ENCODE data around the gene CRYBA4. TPM values are rescaled to one million over a fixed set of nuclear protein-coding genes. Genes with fewer than 3 reads are reported as not detected.
A peak's percentile ranks its signal among the peaks of the same experiment; 100 is the strongest.

The CRYBA4 gene
- total and polyA plus RNA-seq, 10 donors: 0.20 to 0.24 (median 0.22) TPM; not detected in 7

GRCh38 chr22:26586556-26587325 is 35.0 kb upstream of the CRYBA4 start:
- peaks cover 0 to 31% (median 9%) of the 10 kb centered on the region in 6 donors for H3K36me3 ChIP-seq
- H3K9me3 ChIP-seq: peaks cover 0 to 3% (median 0%) of the 10 kb centered on the region in 8 donors
- peaks cover 23 to 90% (median 69%) of the 10 kb centered on the region in 6 donors for H3K4me1 ChIP-seq
- intact Hi-C loops (cut with DNase I; ENCODE audit: low total_unique reads): no loop called here
- H3K27me3 ChIP-seq (replicated peaks in 1 of 7): no peaks in the 10 kb centered on the region
- DNase-seq: peak; percentile 73
- peak overlapping the region in 6 of 8 donors; percentile 36 to 97 (median 80) for H3K27ac ChIP-seq
- WGBS, 5 donors: 24 to 51% (median 44%) methylated on average over 9 to 11 of the region's 11 CpGs
- no peak for TF ChIP-seq CTCF (IDR thresholded peaks at IDR 0.05 in 8 of 11, conservative IDR thresholded peaks at IDR 0.05 in 3 of 11)
- TF ChIP-seq POLR2AphosphoS5 (IDR thresholded peaks at IDR 0.05): peak in 1 of 3 donors; percentile 24
- H3K4me3 ChIP-seq: peak overlapping the region in 3 of 8 donors; percentile 1 to 14 (median 10)

GRCh38 chr22:26587991-26588613 is 33.7 kb upstream of the CRYBA4 start:
- intact Hi-C loops (cut with DNase I; ENCODE audit: low total_unique reads): no loop called here
- WGBS, 5 donors: 64 to 73% (median 68%) methylated on average over 4 of the region's 4 CpGs

GRCh38 chr22:26588729-26589366 is 32.9 kb upstream of the CRYBA4 start:
- peaks cover 0 to 11% (median 0%) of the 10 kb centered on the region in 6 donors for H3K36me3 ChIP-seq
- H3K9me3 ChIP-seq: peaks cover 0 to 3% (median 0%) of the 10 kb centered on the region in 8 donors
- TF ChIP-seq POLR2AphosphoS5 (IDR thresholded peaks at IDR 0.05): no peak
- TF ChIP-seq POLR2A (IDR thresholded peaks at IDR 0.05): no peak
- no peak for TF ChIP-seq CTCF (IDR thresholded peaks at IDR 0.05 in 8 of 11, conservative IDR thresholded peaks at IDR 0.05 in 3 of 11)
- H3K4me3 ChIP-seq: peak overlapping the region; percentile 85 to 99 (median 90)
- 28 to 48% (median 42%) methylated on average over 13 to 14 of the region's 14 CpGs for WGBS, 5 donors
- no peaks in the 10 kb centered on the region for H3K27me3 ChIP-seq (replicated peaks in 1 of 7)
- peak; percentile 69 for DNase-seq
- H3K4me1 ChIP-seq: peaks cover 35 to 94% (median 87%) of the 10 kb centered on the region in 6 donors
- peak overlapping the region; percentile 79 to 97 (median 91) for H3K27ac ChIP-seq
- intact Hi-C loops (cut with DNase I; ENCODE audit: low total_unique reads): no loop called here

More at GRCh38 chr22:26587991-26588613, 33.7 kb upstream of the CRYBA4 start:
- peaks cover 0 to 17% (median 0%) of the 10 kb centered on the region in 6 donors for H3K36me3 ChIP-seq
- DNase-seq: no peak
- H3K9me3 ChIP-seq: peaks cover 0 to 3% (median 0%) of the 10 kb centered on the region in 8 donors
- H3K4me1 ChIP-seq: peaks cover 31 to 92% (median 82%) of the 10 kb centered on the region in 6 donors
- peak overlapping the region in 7 of 8 donors; percentile 84 to 97 (median 94) for H3K27ac ChIP-seq
- TF ChIP-seq POLR2A (IDR thresholded peaks at IDR 0.05) (no peak), CTCF (IDR thresholded peaks at IDR 0.05 in 8 of 11, conservative IDR thresholded peaks at IDR 0.05 in 3 of 11) (no peak), POLR2AphosphoS5 (IDR thresholded peaks at IDR 0.05) (no peak)
- H3K4me3 ChIP-seq: peak overlapping the region in 3 of 8 donors; percentile 85 to 99 (median 95)
- no peaks in the 10 kb centered on the region for H3K27me3 ChIP-seq (replicated peaks in 1 of 7)
